Gastrocnemius medialis (tissue), 4 donors: Measurements from ENCODE around the gene PLCH1. TPM values are rescaled to one million over a fixed set of nuclear protein-coding genes. Genes with fewer than 3 reads are reported as not detected.

Source experiments
- ATAC-seq, 2 donors: fragments of 150-250 bp; one replicate each; pipeline ENCODE4 v1.9.1; 2016
- DNase-seq, 2 donors: peaks; one replicate each; pipeline ENCODE4 v3.0.0-alpha.2; 2019
- H3K27ac ChIP-seq, 4 donors: fragments of 200-600 bp; sonication (generic); 1 replicate in 1 of 4; 2 replicates in 3 of 4; pipeline ENCODE4 v1.5.1; 2016 to 2018; ENCODE audit warnings: mild to moderate bottlenecking in 2 of 4, moderate library complexity in 1 of 4
- H3K27me3 ChIP-seq, 3 donors: fragments of 200-600 bp; sonication (generic) in 2 of 3; 1 replicate in 1 of 3; 2 replicates in 2 of 3; pipeline versions ENCODE4 v1.5.1 to v1.6.0; 2016 to 2019; ENCODE audit warnings: mild to moderate bottlenecking in 1 of 3, moderate library complexity in 1 of 3
- H3K36me3 ChIP-seq, 2 donors: fragments of 200-600 bp; sonication (generic) in 1 of 2; one replicate each; pipeline ENCODE4 v1.5.1; 2017 to 2018
- H3K4me1 ChIP-seq, 2 donors: fragments of 200-600 bp; sonication (generic) in 1 of 2; one replicate each; pipeline ENCODE4 v1.5.1; 2016 to 2017; ENCODE audit warnings: mild to moderate bottlenecking in 2 of 2
- H3K4me3 ChIP-seq, 4 donors: fragments of 200-600 bp; sonication (generic) in 3 of 4; 1 replicate in 1 of 4; 2 replicates in 3 of 4; pipeline ENCODE4 v1.5.1; 2016 to 2019; ENCODE audit warnings: mild to moderate bottlenecking in 2 of 4
- H3K9me3 ChIP-seq, 3 donors: fragments of 200-600 bp; sonication (generic) in 2 of 3; 1 replicate in 1 of 3; 2 replicates in 2 of 3; pipeline ENCODE4 v1.5.1; 2016 to 2019
- CTCF ChIP-seq, 5 experiments: fragments of 450-650 bp in 3 of 5; fragments of 200-600 bp in 2 of 5; sonication (generic) in 2 of 5; IDR thresholded peaks in 4 of 5; conservative IDR thresholded peaks in 1 of 5; 1 replicate in 4 of 5; 2 replicates in 1 of 5; pipeline ENCODE4 v1.5.1; 2016 to 2019; ENCODE audit warnings: antibody characterized with exemption in 5 of 5, mild to moderate bottlenecking in 3 of 5, moderate library complexity in 3 of 5
- POLR2A ChIP-seq, 2 donors: fragments of 450-650 bp; IDR thresholded peaks; one replicate each; pipeline ENCODE4 v1.6.1; 2017; ENCODE audit warnings: antibody characterized with exemption in 2 of 2, mild to moderate bottlenecking in 2 of 2, moderate library complexity in 2 of 2
- in situ Hi-C, 4 donors: fragments of 200-750 bp; cut with MboI; loops; one replicate each; pipeline versions ENCODE4 v1.15.0 to v1.8.0; 2017; ENCODE audit warnings: low sequenced_read_pairs in 4 of 4
- intact Hi-C: fragments of 100-400 bp; cut with DNase I; formaldehyde crosslinking; loops from one replicate; pipeline ENCODE4 v1.15.1; 2023; ENCODE audit warnings: low total_unique reads
- total RNA-seq, 4 donors: library from RNA; depleted of rRNA; stranded (reverse); fragments of >200 nt; gene quantifications; one replicate each; pipeline versions ENCODE4 v1.1.0 to v1.2.3, GENCODE V29; 2016

The PLCH1 gene
- total RNA-seq, 4 donors from 2014 or later = 0.07 to 0.33 (median 0.10) TPM; not detected in 1

DNA sequence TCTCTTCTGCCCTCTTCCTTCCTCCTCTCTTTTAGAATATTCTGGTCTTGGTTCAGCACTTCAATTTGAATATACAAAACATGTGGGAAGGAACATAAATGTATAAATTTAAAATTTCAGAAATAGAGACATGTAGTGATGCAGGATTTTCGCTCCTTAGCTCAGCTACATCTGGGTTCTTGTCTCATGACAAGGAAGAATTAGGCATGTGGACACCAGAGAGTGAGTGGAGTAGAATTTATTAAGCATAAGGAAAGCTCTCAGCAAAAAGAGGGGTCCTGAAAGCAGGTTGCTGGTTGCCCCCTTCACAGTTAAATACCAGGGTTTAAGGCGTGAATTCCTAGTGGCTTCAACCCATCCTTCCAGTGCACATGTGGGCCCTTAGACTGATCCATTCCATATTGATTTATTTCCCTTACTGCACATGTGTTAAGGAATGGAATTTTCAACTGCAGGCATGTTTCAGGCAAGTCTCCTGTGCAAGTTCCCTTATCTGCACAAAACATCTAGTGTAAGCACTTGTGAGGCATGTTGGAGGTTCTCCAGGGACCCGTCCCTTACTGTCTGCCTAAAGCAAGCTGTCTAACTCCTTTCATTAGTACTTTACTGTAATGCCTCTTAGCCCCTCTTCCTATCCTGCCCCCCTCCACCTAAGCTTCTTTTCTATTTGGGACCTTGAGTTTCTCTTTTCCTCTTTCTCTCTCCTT lies 318.2 kb downstream of the PLCH1 start:
- no peak for TF ChIP-seq POLR2A (IDR thresholded peaks at IDR 0.05)
- Histone ChIP-seq H3K27me3 (no peaks in the 10 kb centered on the region), H3K27ac (no peak overlapping the region), H3K9me3 (no peaks in the 10 kb centered on the region), H3K36me3 (no peaks in the 10 kb centered on the region), H3K4me1 (no peaks in the 10 kb centered on the region), H3K4me3 (no peak overlapping the region)
- no peak for DNase-seq
- ATAC-seq = no peak
- in situ Hi-C loops = no loop called here
- intact Hi-C loops = no loop called here

DNA sequence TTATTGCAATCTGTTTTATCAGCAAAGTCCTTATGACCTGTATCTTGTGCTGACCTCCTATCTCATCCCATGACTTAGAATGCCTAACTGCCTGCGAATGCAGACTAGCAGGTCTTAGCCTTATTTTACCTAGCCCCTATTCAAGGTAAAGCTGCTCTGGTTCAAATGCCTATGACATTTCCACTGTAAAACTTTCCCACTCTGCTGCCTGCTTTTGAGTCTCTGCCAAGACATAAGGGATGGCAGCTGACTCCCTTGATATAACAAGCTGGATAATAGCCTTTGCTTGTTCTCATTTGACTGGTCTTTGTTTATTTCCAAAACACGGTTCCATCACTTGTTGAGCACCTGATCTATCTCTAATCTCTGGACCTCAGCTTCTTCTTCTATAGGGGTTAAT lies 319.5 kb downstream of the PLCH1 start:
- no peaks in the 10 kb centered on the region for H3K9me3 ChIP-seq
- no peak for ATAC-seq
- TF ChIP-seq CTCF (IDR thresholded peaks at IDR 0.05 in 4 of 5, conservative IDR thresholded peaks at IDR 0.05 in 1 of 5) = no peak
- no peak for TF ChIP-seq POLR2A (IDR thresholded peaks at IDR 0.05)
- H3K4me3 ChIP-seq = no peak overlapping the region
- H3K27ac ChIP-seq = no peak overlapping the region
- H3K36me3 ChIP-seq = no peaks in the 10 kb centered on the region
- H3K27me3 ChIP-seq = no peaks in the 10 kb centered on the region
- intact Hi-C loops (no loop called here), in situ Hi-C loops (no loop called here)
- DNase-seq = no peak
- no peaks in the 10 kb centered on the region for H3K4me1 ChIP-seq

DNA sequence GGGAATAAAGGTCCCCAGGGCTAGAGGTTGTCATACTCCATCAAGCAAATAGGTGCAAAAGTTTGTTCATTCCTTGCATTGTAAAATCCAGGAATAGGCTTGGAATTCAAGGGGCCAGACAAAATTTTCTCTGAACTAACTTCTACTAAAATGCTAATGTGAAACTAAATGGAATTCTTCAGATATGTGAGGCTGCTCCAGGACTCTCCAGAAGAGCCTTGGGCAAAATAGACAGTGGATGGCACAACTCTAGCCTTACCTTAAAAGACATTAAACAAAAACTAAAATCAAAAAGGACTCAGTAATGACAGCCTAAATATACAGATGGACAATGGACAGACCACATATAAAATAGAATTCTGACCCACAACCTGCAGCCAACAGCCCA lies 320.6 kb downstream of the PLCH1 start:
- TF ChIP-seq POLR2A (IDR thresholded peaks at IDR 0.05) = no peak
- TF ChIP-seq CTCF (IDR thresholded peaks at IDR 0.05 in 4 of 5, conservative IDR thresholded peaks at IDR 0.05 in 1 of 5) = no peak
- ATAC-seq = no peak
- no peak for DNase-seq
- intact Hi-C loops (no loop called here), in situ Hi-C loops (no loop called here)
- no peak overlapping the region for H3K27ac ChIP-seq
- H3K36me3 ChIP-seq = no peaks in the 10 kb centered on the region
- H3K9me3 ChIP-seq = no peaks in the 10 kb centered on the region
- H3K4me3 ChIP-seq = no peak overlapping the region
- H3K27me3 ChIP-seq = no peaks in the 10 kb centered on the region
- H3K4me1 ChIP-seq = no peaks in the 10 kb centered on the region

- DNase-seq = no peak
- Histone ChIP-seq H3K36me3 (no peaks in the 10 kb centered on the region), H3K4me1 (no peaks in the 10 kb centered on the region), H3K27me3 (no peaks in the 10 kb centered on the region), H3K27ac (no peak overlapping the region), H3K4me3 (no peak overlapping the region), H3K9me3 (no peaks in the 10 kb centered on the region)
- in situ Hi-C loops = no loop called here
- intact Hi-C loops = no loop called here
- ATAC-seq = no peak
- TF ChIP-seq POLR2A (IDR thresholded peaks at IDR 0.05) = no peak
- no peak for TF ChIP-seq CTCF (IDR thresholded peaks at IDR 0.05 in 4 of 5, conservative IDR thresholded peaks at IDR 0.05 in 1 of 5)
Observed at GRCh38 chr3:155423526-155424322, 321.1 kb downstream of the PLCH1 start.

GRCh38 chr3:155420881-155421486 lies 323.9 kb downstream of the PLCH1 start:
- H3K27ac ChIP-seq = no peak overlapping the region
- ATAC-seq (no peak), DNase-seq (no peak)
- intact Hi-C loops = no loop called here
- in situ Hi-C loops = no loop called here
- H3K4me3 ChIP-seq = no peak overlapping the region
- no peaks in the 10 kb centered on the region for H3K9me3 ChIP-seq
- H3K27me3 ChIP-seq = no peaks in the 10 kb centered on the region
- no peaks in the 10 kb centered on the region for H3K4me1 ChIP-seq
- no peaks in the 10 kb centered on the region for H3K36me3 ChIP-seq
- TF ChIP-seq POLR2A (IDR thresholded peaks at IDR 0.05) (no peak), CTCF (IDR thresholded peaks at IDR 0.05 in 4 of 5, conservative IDR thresholded peaks at IDR 0.05 in 1 of 5) (no peak)
